ENCODE results near the gene CAB39L.
A peak's percentile ranks its signal among the peaks of the same experiment; 100 is the strongest.

Gene CAB39L

GRCh38 chr13:49407068-49407467 is 36.8 kb downstream of the CAB39L start:
- no peak overlapping the region for H3K27ac ChIP-seq
- H3K4me3 ChIP-seq: no peak overlapping the region

GRCh38 chr13:49404703-49405020 is 39.2 kb downstream of the CAB39L start:
- H3K27ac ChIP-seq: no peak overlapping the region
- H3K4me3 ChIP-seq: no peak overlapping the region

GRCh38 chr13:49403996-49404702 is 39.7 kb downstream of the CAB39L start:
- no peak overlapping the region for H3K27ac ChIP-seq
- H3K4me3 ChIP-seq: no peak overlapping the region

DNA sequence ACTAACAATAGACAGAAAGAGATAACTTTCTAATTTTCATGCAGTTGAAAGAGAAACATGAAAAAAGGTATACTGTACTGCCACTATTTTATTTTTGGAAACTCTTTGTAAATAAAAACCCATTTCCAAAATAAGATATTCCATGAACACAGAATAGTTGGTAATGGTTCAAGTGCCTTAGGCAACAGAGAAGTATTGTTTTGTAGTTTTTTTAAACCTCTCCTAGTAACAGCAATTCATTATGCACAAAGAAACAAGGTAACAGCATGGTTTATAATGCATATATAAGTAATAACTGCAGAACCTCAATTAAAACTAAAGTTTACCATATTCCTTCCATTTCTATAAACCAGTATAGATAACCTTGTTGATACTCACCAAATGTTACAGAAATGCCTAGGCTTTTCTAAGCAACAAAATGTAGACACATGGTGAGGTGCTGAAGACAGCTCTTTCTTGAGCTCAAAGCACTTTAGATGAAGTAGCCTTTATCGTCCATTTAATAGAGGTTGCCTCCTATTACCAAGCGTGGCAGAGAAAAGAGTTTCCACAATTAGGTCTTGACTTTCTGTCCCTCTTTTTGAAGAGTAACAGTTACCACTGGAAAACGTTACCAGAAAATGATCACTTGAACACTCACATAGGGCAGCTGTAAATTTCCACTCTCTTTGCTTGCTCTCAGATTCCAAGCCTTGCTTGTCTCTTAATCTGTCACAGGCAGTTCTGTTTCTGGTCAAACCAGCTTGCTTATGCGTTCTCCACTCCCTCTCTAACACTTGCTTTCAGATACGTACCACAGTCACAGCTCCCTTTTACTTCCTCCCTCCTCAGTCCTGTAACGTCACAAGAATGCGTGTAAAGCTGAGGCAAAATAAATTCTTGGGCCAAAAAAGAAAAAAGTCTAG is 42.9 kb downstream of the CAB39L start:
- Histone ChIP-seq H3K27ac (peak overlapping the region in 14 of 21 experiments; percentile 2 to 81 (median 44)), H3K4me3 (peak overlapping the region in 2 of 7 experiments; percentile 6 to 20)

- Histone ChIP-seq H3K27ac (peak overlapping the region in 5 of 21 experiments; percentile 21 to 81 (median 68)), H3K4me3 (peak overlapping the region in 1 of 7 experiments; percentile 20)
Measured at GRCh38 chr13:49399801-49400472, 43.9 kb downstream of the CAB39L start.

GRCh38 chr13:49395878-49396380 is 47.9 kb downstream of the CAB39L start:
- Histone ChIP-seq H3K27ac (peak overlapping the region in 6 of 21 experiments; percentile 12 to 74 (median 50)), H3K4me3 (no peak overlapping the region)

DNA sequence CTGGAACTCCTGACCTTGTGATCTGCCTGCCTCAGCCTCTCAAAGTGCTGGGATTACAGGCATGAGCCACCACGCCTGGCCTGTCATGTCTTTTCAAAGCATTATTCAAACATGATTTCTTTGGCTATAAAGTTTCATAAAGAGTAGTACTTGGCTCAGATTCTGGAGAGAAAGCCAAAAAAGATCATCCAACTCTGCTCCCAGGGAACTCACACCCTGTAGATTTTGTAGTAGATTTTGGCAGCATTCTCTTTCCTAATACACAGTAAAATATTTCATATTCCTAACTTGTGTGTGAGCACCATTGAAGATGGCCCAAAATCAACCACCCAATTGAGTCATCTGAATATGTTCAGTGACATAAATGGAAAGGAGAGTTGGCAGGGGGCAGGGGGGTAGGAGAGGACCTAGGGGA is 48.4 kb downstream of the CAB39L start:
- Histone ChIP-seq H3K27ac (peak overlapping the region in 5 of 21 experiments; percentile 43 to 74 (median 48)), H3K4me3 (no peak overlapping the region)

GRCh38 chr13:49388091-49388635 is 55.7 kb downstream of the CAB39L start:
- H3K4me3 ChIP-seq: no peak overlapping the region
- no peak overlapping the region for H3K27ac ChIP-seq

DNA sequence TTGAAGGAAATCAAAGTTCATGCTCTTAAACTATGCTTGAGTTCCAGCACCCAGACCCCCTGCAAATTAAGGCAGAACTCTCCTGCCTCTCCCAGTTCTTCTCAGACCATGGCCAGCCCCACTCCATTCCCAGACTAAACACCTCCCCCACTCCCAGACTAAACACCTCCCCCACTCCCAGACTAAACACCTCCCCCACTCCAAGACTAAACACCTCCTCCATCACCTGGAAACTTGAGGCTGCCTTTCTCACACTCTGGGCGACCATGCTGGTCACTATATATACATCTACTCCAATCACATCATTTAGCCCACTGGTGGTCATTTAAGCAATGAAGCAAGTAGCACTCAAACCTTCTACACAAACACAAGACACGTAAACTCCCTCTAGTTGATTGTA is 57.2 kb downstream of the CAB39L start:
- Histone ChIP-seq H3K4me3 (no peak overlapping the region), H3K27ac (no peak overlapping the region)

- H3K4me3 ChIP-seq: no peak overlapping the region
- H3K27ac ChIP-seq: no peak overlapping the region
Measured at GRCh38 chr13:49376121-49376520, 67.7 kb downstream of the CAB39L start.

GRCh38 chr13:49374585-49375290 is 69.1 kb downstream of the CAB39L start:
- H3K27ac ChIP-seq: no peak overlapping the region
- no peak overlapping the region for H3K4me3 ChIP-seq

GRCh38 chr13:49373716-49374115 is 70.1 kb downstream of the CAB39L start:
- Histone ChIP-seq H3K4me3 (no peak overlapping the region), H3K27ac (no peak overlapping the region)

DNA sequence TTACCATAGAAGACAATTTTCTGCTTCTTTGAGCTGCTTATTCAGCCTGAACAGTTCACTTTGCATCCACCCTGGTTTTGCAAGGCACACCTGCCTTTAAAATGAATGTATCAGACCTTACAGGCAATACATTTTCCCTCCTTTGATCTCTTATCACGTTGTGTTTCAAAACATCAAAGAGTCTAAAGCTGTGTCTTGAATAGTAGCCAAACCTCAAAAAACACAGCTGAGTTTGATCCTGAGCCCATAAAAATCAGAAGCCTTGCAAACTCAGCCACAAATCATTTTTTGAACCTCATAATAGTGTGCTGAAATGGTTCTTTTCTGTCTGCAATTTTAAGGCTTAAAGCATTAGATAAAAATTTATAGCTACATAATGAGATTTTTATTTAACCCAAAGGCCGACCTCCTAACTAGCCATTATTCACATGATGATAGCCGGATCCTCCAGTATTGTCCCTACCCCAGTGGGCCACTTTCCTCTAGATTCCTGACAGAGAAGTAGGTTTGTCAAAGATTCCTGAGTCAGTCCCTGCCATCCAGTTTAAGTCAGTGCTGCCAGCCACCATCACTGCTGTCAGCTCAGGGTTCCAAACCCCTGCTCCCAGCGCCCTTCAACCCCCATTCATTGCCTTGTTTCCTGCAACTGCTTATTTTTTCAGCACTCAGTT is 71.8 kb downstream of the CAB39L start:
- no peak overlapping the region for H3K4me3 ChIP-seq
- H3K27ac ChIP-seq: peak overlapping the region in 2 of 21 experiments; percentile 18 to 44

DNA sequence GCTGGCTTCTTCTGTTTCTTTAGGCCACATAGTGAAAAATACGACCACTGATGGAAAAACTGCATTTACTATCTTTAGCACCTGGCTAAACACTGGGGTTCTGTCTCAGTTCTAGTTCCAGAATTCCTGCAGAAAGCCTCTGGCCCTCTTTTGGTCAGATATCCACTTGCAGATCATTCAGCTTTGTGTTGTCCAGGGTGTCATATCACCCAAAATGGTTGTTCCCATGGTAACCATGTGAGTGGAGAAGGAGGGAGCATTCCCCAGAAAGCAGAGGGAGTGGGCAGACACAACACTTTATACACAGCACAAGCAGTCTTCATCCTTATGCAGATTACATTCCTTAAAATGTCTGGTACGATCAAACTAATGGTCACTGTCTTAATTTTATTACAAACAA is 73.5 kb downstream of the CAB39L start:
- H3K4me3 ChIP-seq: no peak overlapping the region
- no peak overlapping the region for H3K27ac ChIP-seq

GRCh38 chr13:49369866-49370265 is 74.0 kb downstream of the CAB39L start:
- no peak overlapping the region for H3K27ac ChIP-seq
- no peak overlapping the region for H3K4me3 ChIP-seq

DNA sequence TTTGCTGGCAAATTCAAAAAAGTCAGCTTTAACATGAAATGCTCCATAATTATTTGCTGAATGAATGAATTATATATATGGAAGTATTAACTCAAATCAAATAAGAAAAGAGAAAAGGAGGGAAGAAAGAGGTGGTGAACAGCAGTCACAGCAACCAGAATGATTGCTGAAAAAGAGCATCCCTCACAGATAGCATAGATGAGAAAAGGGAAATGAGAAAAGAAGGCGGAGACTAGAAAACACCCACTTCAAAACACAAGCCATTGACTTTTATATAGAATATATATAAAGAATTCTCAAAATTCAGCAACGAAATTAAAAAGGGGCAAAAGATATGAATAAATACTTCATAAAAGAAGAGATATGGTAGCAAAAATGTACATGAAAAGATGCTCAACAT is 75.2 kb downstream of the CAB39L start:
- Histone ChIP-seq H3K27ac (no peak overlapping the region), H3K4me3 (no peak overlapping the region)

DNA sequence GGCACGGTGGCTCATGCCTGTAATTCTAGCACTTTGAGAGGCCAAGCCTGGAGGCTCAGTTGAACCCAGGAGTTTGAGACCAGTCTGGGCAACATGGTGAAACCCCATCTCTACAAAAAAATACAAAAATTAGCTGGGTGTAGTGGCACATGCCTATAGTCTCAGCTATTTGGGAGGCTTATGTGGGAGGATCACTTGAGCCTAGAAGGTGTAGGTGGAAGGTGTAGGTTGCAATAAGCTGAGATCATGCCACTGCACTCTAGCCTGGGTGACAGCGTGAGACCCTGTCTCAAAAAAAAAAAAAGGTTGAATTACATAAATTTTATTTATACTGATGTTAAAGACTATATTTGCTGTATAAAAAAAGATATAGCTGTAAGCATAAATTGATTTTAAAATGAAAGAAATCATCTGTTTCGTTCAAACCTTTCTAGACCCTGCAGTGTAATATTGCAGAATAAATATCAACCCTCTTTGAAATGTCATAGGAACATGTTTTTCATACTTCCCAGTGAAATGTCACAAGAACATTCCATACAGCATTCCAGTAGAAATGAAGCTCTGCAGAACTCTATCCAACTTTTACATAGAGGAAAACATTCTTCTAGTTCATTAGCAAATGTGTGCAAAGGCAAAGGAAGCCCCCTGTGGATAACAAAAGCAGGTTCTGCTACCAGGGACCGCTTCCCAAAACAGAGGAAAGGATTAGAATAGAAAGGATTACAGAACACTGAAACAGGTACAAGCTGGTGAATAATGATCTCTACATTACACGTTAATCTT is 76.0 kb downstream of the CAB39L start:
- Histone ChIP-seq H3K4me3 (no peak overlapping the region), H3K27ac (peak overlapping the region in 1 of 21 experiments; percentile 63)

DNA sequence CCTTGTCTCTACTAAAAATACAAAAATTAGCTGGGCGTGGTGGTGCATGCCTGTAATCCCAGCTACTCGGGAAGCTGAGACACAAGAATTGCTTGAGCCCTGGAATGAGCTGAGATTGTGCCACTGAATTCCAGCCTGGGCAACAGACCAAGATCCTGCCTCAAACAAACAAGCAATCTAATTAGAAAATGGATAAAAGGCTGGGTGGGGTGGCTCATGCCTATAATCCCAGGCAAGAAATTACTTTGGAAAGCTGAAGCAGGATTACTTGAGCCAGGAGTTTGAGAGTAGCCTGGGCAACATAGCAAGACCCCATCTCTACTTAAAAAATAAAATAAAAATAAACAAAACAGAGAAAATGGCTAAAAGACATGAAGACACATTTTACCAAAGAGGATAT is 77.0 kb downstream of the CAB39L start:
- Histone ChIP-seq H3K4me3 (no peak overlapping the region), H3K27ac (no peak overlapping the region)
